PC-3 (cell line): ENCODE results near the gene NASP. TPM values are rescaled to one million over a fixed set of nuclear protein-coding genes. Genes with fewer than 3 reads are reported as not detected.

Source experiments
- ATAC-seq: fragments of 200-7000 bp; cut with Tn5 transposase; 2 replicates; pipeline ENCODE4 v1.9.1; 2020; ENCODE audit warnings: mild to moderate bottlenecking, moderate library complexity
- BruUV-seq: library from RNA; stranded (reverse); fragments of 400-500 nt; replicated peaks from 2 replicates; lab custom pipeline; 2021; lab: Mats Ljungman, UMichigan
- CTCF ChIA-PET: fragments of 300-600 bp; sonication (Branson Sonifier 250); formaldehyde crosslinking; loops from one replicate; lab custom pipeline; 2022; ENCODE audit warnings: antibody characterized with exemption; lab: Charles Lee
- POLR2A ChIA-PET: fragments of 300-600 bp; sonication (Branson Sonifier 250); formaldehyde crosslinking; loops from one replicate; lab custom pipeline; 2022; ENCODE audit warnings: antibody characterized with exemption; ENCODE audit not compliant: unreplicated experiment; lab: Charles Lee
- DNase-seq: peaks from one replicate; pipeline ENCODE4 v3.0.0-alpha.2; 2015
- H2AFZ ChIP-seq: fragments of 300-600 bp; sonication (generic); 2 replicates; pipeline ENCODE4 v1.6.0; 2016; ENCODE audit warnings: antibody characterized with exemption, low read length
- H3F3A ChIP-seq: fragments of 300-600 bp; sonication (generic); one replicate; pipeline ENCODE4 v1.6.0; 2017; ENCODE audit warnings: antibody characterized with exemption, low read length, control low read depth, mild to moderate bottlenecking; ENCODE audit not compliant: unreplicated experiment
- H3K27ac ChIP-seq: fragments of 300-600 bp; sonication (generic); 2 replicates; pipeline ENCODE4 v1.5.1; 2016; ENCODE audit warnings: mild to moderate bottlenecking, low read length
- H3K27me3 ChIP-seq: fragments of 300-600 bp; sonication (generic); 2 replicates; pipeline ENCODE4 v1.6.1; 2016; ENCODE audit warnings: low read length, mixed read lengths
- H3K36me3 ChIP-seq: fragments of 300-600 bp; sonication (generic); 2 replicates; pipeline ENCODE4 v1.6.1; 2016; ENCODE audit warnings: low read depth, mixed run types, low read length, mixed read lengths
- H3K4me1 ChIP-seq: fragments of 300-600 bp; sonication (generic); 2 replicates; pipeline ENCODE4 v1.5.1; 2016; ENCODE audit warnings: low read length; ENCODE audit not compliant: insufficient read depth
- H3K4me2 ChIP-seq: fragments of 300-600 bp; sonication (generic); 2 replicates; pipeline ENCODE4 v1.6.0; 2016; ENCODE audit warnings: low read length
- H3K4me3 ChIP-seq: fragments of 300-600 bp; sonication (generic); 2 replicates; pipeline ENCODE4 v1.5.1; 2016; ENCODE audit warnings: mild to moderate bottlenecking, low read length, mixed read lengths
- H3K79me2 ChIP-seq: fragments of 300-600 bp; sonication (generic); 2 replicates; pipeline ENCODE4 v1.6.1; 2017; ENCODE audit warnings: low read length, mixed read lengths
- H3K9ac ChIP-seq: fragments of 300-600 bp; sonication (generic); 2 replicates; pipeline ENCODE4 v1.6.0; 2016; ENCODE audit warnings: mild to moderate bottlenecking, low read length
- H3K9me2 ChIP-seq: fragments of 300-600 bp; sonication (generic); replicated peaks from 2 replicates; pipeline ENCODE4 v1.6.1; 2016; ENCODE audit warnings: mixed run types, low read length, mixed read lengths
- H3K9me3 ChIP-seq: fragments of 300-600 bp; sonication (generic); 2 replicates; pipeline ENCODE4 v1.6.1; 2016; ENCODE audit warnings: low read length, mixed read lengths
- H4K20me1 ChIP-seq: fragments of 300-600 bp; sonication (generic); 2 replicates; pipeline ENCODE4 v1.6.1; 2016; ENCODE audit warnings: low read length, mixed read lengths
- EZH2 ChIP-seq: fragments of 300-600 bp; sonication (generic); IDR thresholded peaks from one replicate; pipeline ENCODE4 v1.6.1; 2017; ENCODE audit warnings: antibody characterized with exemption, mild to moderate bottlenecking, low read length; ENCODE audit not compliant: unreplicated experiment
- EZH2phosphoT487 ChIP-seq: fragments of 300-600 bp; sonication (generic); IDR thresholded peaks from 2 replicates; pipeline ENCODE4 v1.6.1; 2018; ENCODE audit warnings: mild to moderate bottlenecking, antibody characterized with exemption, low read length, borderline replicate concordance
- intact Hi-C: fragments of 100-400 bp; cut with micrococcal nuclease; formaldehyde crosslinking; loops from 2 replicates; pipeline ENCODE4 v1.9.0; 2023
- total RNA-seq: library from RNA; depleted of rRNA; stranded (reverse); fragments of >200 nt; gene quantifications from 2 replicates; pipeline ENCODE4 v1.2.3, GENCODE V29; 2014
- TF ChIP-seq, protein P1 (sequence below): fragments of 300-600 bp; sonication (generic); conservative IDR thresholded peaks from 2 replicates; pipeline ENCODE4 v1.5.1; 2017; ENCODE audit warnings: antibody characterized with exemption, low read depth, mild to moderate bottlenecking, low read length

NASP gene
- total RNA-seq, 1 experiment from 2014 or later, result 119 TPM

GRCh38 chr1:45612941-45613579, 29.2 kb downstream of the NASP start:
- Histone ChIP-seq H3K4me1 (peaks cover 5% of the 10 kb centered on the region; the same call in 1 of the 2 replicates), H3K9me3 (no peaks in the 10 kb centered on the region), H3K36me3 (peaks cover 77% of the 10 kb centered on the region), H3K4me3 (no peak overlapping the region), H3K9me2 (no peaks in the 10 kb centered on the region), H2AFZ (no peak overlapping the region), H3K9ac (no peak overlapping the region), H3K27ac (no peak overlapping the region), H3K4me2 (no peak overlapping the region), H3K27me3 (no peaks in the 10 kb centered on the region), H3F3A (peaks cover 6% of the 10 kb centered on the region), H4K20me1 (0 out of 2 replicates have a peak, but pooled peaks cover 3% of the 10 kb centered on the region), H3K79me2 (no peaks in the 10 kb centered on the region)
- intact Hi-C loops, result no loop called here
- CTCF ChIA-PET, result no interaction called here
- DNase-seq (no peak), ATAC-seq (no peak)
- TF ChIP-seq, protein P1, sequence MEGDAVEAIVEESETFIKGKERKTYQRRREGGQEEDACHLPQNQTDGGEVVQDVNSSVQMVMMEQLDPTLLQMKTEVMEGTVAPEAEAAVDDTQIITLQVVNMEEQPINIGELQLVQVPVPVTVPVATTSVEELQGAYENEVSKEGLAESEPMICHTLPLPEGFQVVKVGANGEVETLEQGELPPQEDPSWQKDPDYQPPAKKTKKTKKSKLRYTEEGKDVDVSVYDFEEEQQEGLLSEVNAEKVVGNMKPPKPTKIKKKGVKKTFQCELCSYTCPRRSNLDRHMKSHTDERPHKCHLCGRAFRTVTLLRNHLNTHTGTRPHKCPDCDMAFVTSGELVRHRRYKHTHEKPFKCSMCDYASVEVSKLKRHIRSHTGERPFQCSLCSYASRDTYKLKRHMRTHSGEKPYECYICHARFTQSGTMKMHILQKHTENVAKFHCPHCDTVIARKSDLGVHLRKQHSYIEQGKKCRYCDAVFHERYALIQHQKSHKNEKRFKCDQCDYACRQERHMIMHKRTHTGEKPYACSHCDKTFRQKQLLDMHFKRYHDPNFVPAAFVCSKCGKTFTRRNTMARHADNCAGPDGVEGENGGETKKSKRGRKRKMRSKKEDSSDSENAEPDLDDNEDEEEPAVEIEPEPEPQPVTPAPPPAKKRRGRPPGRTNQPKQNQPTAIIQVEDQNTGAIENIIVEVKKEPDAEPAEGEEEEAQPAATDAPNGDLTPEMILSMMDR, result no peak
- TF ChIP-seq EZH2phosphoT487 (no peak), EZH2 (no peak)
- POLR2A ChIA-PET, result no interaction called here
- BruUV-seq, result no TSS peak

- ChIA-PET CTCF (no interaction called here), POLR2A (no interaction called here)
- H4K20me1 ChIP-seq, result 0 out of 2 replicates have a peak, but pooled peaks cover 3% of the 10 kb centered on the region
- no peaks in the 10 kb centered on the region for H3K79me2 ChIP-seq
- H3K4me3 ChIP-seq, result no peak overlapping the region
- H3K4me1 ChIP-seq, result peaks cover 5% of the 10 kb centered on the region; the same call in 1 of the 2 replicates
- no peaks in the 10 kb centered on the region for H3K9me3 ChIP-seq
- no peak overlapping the region for H2AFZ ChIP-seq
- no peaks in the 10 kb centered on the region for H3K9me2 ChIP-seq
- peaks cover 6% of the 10 kb centered on the region for H3F3A ChIP-seq
- DNase-seq, result no peak
- no TSS peak for BruUV-seq
- no peak for ATAC-seq
- no peak overlapping the region for H3K9ac ChIP-seq
- intact Hi-C loops, result no loop called here
- TF ChIP-seq EZH2 (no peak), EZH2phosphoT487 (no peak)
- TF ChIP-seq, protein P1, result no peak
- no peaks in the 10 kb centered on the region for H3K27me3 ChIP-seq
- H3K27ac ChIP-seq, result no peak overlapping the region
- H3K36me3 ChIP-seq, result peaks cover 60% of the 10 kb centered on the region
- H3K4me2 ChIP-seq, result no peak overlapping the region
Observed at GRCh38 chr1:45615885-45616284, 32.0 kb downstream of the NASP start.

- no peaks in the 10 kb centered on the region for H3K27me3 ChIP-seq
- no peak overlapping the region for H3K4me2 ChIP-seq
- intact Hi-C loops, result no loop called here
- CTCF ChIA-PET, result no interaction called here
- TF ChIP-seq EZH2phosphoT487 (no peak), EZH2 (no peak)
- TF ChIP-seq, protein P1, result no peak
- 0 out of 2 replicates have a peak overlapping the region, but pooled peaks have one; percentile 1 for H3K27ac ChIP-seq
- H4K20me1 ChIP-seq, result 0 out of 2 replicates have a peak, but pooled peaks cover 3% of the 10 kb centered on the region
- no peak overlapping the region for H3K9ac ChIP-seq
- no peak overlapping the region for H2AFZ ChIP-seq
- DNase-seq, result peak; percentile 41
- POLR2A ChIA-PET, result no interaction called here
- H3K79me2 ChIP-seq, result no peaks in the 10 kb centered on the region
- peaks cover 5% of the 10 kb centered on the region; the same call in 1 of the 2 replicates for H3K4me1 ChIP-seq
- no TSS peak for BruUV-seq
- H3K9me3 ChIP-seq, result no peaks in the 10 kb centered on the region
- H3K4me3 ChIP-seq, result no peak overlapping the region
- no peaks in the 10 kb centered on the region for H3K9me2 ChIP-seq
- peaks cover 6% of the 10 kb centered on the region for H3F3A ChIP-seq
- ATAC-seq, result peak; percentile 47
- peaks cover 53% of the 10 kb centered on the region for H3K36me3 ChIP-seq
Observed at GRCh38 chr1:45617618-45618017, 33.8 kb downstream of the NASP start.
